ENCODE results near the gene SMIM26. TPM values are rescaled to one million over a fixed set of nuclear protein-coding genes. Genes with fewer than 3 reads are reported as not detected.

The SMIM26 gene
- total RNA-seq, 1 donor from 2014 or later, result 186 TPM

DNA sequence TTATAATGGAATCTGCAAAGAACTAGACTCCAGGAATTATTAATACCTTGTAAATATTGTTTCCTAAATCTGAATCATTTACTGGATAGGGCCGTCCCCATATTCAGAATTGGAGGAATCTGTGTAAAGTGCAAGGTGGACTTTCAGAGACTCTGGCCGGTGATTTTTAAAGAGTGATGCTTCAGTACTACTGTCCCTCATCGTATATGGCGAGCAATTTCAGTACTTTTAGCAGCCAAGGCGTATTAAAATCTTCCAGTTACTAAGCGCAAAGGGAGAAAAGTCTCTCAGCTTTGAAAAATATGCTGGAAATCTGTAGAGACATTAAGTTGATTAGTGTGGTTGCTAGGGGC lies 483 bp downstream of the SMIM26 start:
- Histone ChIP-seq H3K4me3 (ENCODE audit: low read depth, low read length) (peak overlapping the region; percentile 55), H3K36me3 (ENCODE audit: control insufficient read depth, insufficient read depth, low read length) (peaks cover 1% of the 10 kb centered on the region), H3K27me3 (ENCODE audit: control insufficient read depth, insufficient read depth, low read length) (no peaks in the 10 kb centered on the region)
- TF ChIP-seq, protein P1, sequence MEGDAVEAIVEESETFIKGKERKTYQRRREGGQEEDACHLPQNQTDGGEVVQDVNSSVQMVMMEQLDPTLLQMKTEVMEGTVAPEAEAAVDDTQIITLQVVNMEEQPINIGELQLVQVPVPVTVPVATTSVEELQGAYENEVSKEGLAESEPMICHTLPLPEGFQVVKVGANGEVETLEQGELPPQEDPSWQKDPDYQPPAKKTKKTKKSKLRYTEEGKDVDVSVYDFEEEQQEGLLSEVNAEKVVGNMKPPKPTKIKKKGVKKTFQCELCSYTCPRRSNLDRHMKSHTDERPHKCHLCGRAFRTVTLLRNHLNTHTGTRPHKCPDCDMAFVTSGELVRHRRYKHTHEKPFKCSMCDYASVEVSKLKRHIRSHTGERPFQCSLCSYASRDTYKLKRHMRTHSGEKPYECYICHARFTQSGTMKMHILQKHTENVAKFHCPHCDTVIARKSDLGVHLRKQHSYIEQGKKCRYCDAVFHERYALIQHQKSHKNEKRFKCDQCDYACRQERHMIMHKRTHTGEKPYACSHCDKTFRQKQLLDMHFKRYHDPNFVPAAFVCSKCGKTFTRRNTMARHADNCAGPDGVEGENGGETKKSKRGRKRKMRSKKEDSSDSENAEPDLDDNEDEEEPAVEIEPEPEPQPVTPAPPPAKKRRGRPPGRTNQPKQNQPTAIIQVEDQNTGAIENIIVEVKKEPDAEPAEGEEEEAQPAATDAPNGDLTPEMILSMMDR (IDR thresholded peaks at IDR 0.05; ENCODE audit: insufficient read depth, low read length, severe bottlenecking), result no peak
- DNase-seq (ENCODE audit: low read depth), result no peak
- FAIRE-seq, result no peak

DNA sequence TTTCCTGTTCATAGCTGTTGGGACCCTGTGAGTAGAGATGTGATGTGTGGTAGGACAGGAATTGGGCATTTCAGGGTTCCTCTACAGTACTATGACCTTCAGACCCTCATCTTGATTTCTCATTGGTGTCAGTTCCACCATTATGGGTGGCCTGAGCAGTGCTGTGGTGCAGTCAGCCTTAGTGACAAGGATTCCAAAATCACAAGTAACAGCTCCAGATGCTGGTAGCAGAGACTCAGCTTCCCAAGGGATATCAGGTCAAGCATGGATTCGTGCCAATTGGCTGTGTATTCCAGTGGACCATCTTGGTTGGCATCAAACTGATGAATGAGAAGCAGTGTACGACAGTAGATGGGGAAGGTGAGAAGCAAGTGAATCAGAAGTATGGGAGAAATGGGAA lies 3.8 kb downstream of the SMIM26 start:
- DNase-seq (ENCODE audit: low read depth) (no peak), FAIRE-seq (no peak)
- Histone ChIP-seq H3K4me3 (ENCODE audit: low read depth, low read length) (no peak overlapping the region), H3K27me3 (ENCODE audit: control insufficient read depth, insufficient read depth, low read length) (no peaks in the 10 kb centered on the region), H3K36me3 (ENCODE audit: control insufficient read depth, insufficient read depth, low read length) (peaks cover 1% of the 10 kb centered on the region)
- TF ChIP-seq, protein P1 (IDR thresholded peaks at IDR 0.05; ENCODE audit: insufficient read depth, low read length, severe bottlenecking), result no peak

DNA sequence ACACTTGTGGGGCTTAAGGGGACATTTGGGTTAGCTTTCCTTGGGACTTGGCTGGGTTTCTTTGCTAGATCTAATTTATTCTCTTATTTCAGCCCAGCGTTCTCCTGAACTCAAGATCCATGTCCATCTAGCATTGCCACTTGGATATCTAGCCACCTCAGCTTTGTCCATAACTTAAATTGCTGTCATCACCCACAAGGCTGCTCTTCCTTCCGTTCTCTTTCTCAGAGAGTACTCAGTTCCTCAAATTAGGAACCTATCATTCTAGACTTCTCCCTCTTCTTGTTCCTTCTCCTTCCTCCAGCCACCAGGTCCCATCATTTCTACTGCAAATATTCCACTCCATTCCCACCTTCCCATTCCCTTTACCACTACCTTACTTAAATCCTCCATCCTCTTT lies 4.3 kb downstream of the SMIM26 start:
- DNase-seq (ENCODE audit: low read depth) (no peak), FAIRE-seq (no peak)
- Histone ChIP-seq H3K27me3 (ENCODE audit: control insufficient read depth, insufficient read depth, low read length) (no peaks in the 10 kb centered on the region), H3K4me3 (ENCODE audit: low read depth, low read length) (no peak overlapping the region), H3K36me3 (ENCODE audit: control insufficient read depth, insufficient read depth, low read length) (peaks cover 1% of the 10 kb centered on the region)
- TF ChIP-seq, protein P1 (IDR thresholded peaks at IDR 0.05; ENCODE audit: insufficient read depth, low read length, severe bottlenecking), result no peak

GRCh38 chr20:18577942-18578341 lies 10.7 kb downstream of the SMIM26 start:
- Histone ChIP-seq H3K36me3 (ENCODE audit: control insufficient read depth, insufficient read depth, low read length) (no peaks in the 10 kb centered on the region), H3K27me3 (ENCODE audit: control insufficient read depth, insufficient read depth, low read length) (no peaks in the 10 kb centered on the region), H3K4me3 (ENCODE audit: low read depth, low read length) (no peak overlapping the region)
- DNase-seq (ENCODE audit: low read depth) (no peak), FAIRE-seq (no peak)
- TF ChIP-seq, protein P1 (IDR thresholded peaks at IDR 0.05; ENCODE audit: insufficient read depth, low read length, severe bottlenecking), result no peak

GRCh38 chr20:18578581-18578980 lies 11.3 kb downstream of the SMIM26 start:
- Histone ChIP-seq H3K36me3 (ENCODE audit: control insufficient read depth, insufficient read depth, low read length) (no peaks in the 10 kb centered on the region), H3K4me3 (ENCODE audit: low read depth, low read length) (no peak overlapping the region), H3K27me3 (ENCODE audit: control insufficient read depth, insufficient read depth, low read length) (no peaks in the 10 kb centered on the region)
- FAIRE-seq (no peak), DNase-seq (ENCODE audit: low read depth) (no peak)
- TF ChIP-seq, protein P1 (IDR thresholded peaks at IDR 0.05; ENCODE audit: insufficient read depth, low read length, severe bottlenecking), result no peak

GRCh38 chr20:18580012-18580411 lies 12.8 kb downstream of the SMIM26 start:
- FAIRE-seq, result no peak
- no peak overlapping the region for H3K4me3 ChIP-seq (ENCODE audit: low read depth, low read length)
- no peaks in the 10 kb centered on the region for H3K27me3 ChIP-seq (ENCODE audit: control insufficient read depth, insufficient read depth, low read length)
- no peaks in the 10 kb centered on the region for H3K36me3 ChIP-seq (ENCODE audit: control insufficient read depth, insufficient read depth, low read length)
- TF ChIP-seq, protein P1 (IDR thresholded peaks at IDR 0.05; ENCODE audit: insufficient read depth, low read length, severe bottlenecking), result no peak
- DNase-seq (ENCODE audit: low read depth), result no peak

Data from bronchial epithelial cell (primary cell).